Measurements from ENCODE around the gene SNAPC4.
"Not testable (repeated sequence)": the region's sequence is repeated elsewhere in the genome, so short reads cannot be mapped to it uniquely, and the experiment has no call there.

DNA sequence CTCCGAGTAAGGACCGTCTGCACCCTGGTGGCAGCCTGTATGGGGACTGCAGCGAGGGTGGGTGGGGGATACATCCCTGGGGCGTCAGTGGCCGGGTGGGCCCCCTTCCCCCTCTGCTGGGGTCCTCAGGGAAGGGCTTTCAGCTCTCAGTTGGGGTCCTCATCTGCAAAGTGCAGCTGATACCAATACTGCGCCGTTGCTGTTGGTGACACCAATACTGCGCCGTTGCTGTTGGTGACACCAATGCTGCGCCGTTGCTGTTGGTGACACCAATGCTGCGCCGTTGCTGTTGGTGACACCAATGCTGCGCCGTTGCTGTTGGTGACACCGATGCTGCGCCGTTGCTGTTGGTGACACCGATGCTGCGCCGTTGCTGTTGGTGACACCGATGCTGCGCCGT lies 48.1 kb downstream of the SNAPC4 start:
- not testable (repeated sequence) for TF ChIP-seq RFX5 (IDR thresholded peaks at IDR 0.05; ENCODE audit: borderline replicate concordance, low read depth, low read length); BACH1 (IDR thresholded peaks at IDR 0.05; ENCODE audit: low read length); CHD2 (IDR thresholded peaks at IDR 0.05; ENCODE audit: low read length); POLR2A (IDR thresholded peaks at IDR 0.05; ENCODE audit: control extremely low read depth in 1 of 2, low read depth in 2 of 2, low read length in 2 of 2); CBX5 (IDR thresholded peaks at IDR 0.05; ENCODE audit: low read depth, low read length); TEAD4 (IDR thresholded peaks at IDR 0.05; ENCODE audit: low read depth, low read length); RAD21 (IDR thresholded peaks at IDR 0.05 in 1 of 2, conservative IDR thresholded peaks at IDR 0.05 in 1 of 2; ENCODE audit: low read depth in 2 of 2, low read length in 2 of 2); TAF1 (IDR thresholded peaks at IDR 0.05; ENCODE audit: low read depth, low read length); EZH2 (IDR thresholded peaks at IDR 0.05; ENCODE audit: low read depth, low read length, severe bottlenecking); ZNF274 (IDR thresholded peaks at IDR 0.05; ENCODE audit: borderline replicate concordance, extremely low read depth, low read length); EP300 (IDR thresholded peaks at IDR 0.05; ENCODE audit: borderline replicate concordance in 1 of 2, low read depth in 2 of 2, low read length in 2 of 2); POU5F1 (IDR thresholded peaks at IDR 0.05; ENCODE audit: low read depth, low read length)
- TF ChIP-seq, protein P1, sequence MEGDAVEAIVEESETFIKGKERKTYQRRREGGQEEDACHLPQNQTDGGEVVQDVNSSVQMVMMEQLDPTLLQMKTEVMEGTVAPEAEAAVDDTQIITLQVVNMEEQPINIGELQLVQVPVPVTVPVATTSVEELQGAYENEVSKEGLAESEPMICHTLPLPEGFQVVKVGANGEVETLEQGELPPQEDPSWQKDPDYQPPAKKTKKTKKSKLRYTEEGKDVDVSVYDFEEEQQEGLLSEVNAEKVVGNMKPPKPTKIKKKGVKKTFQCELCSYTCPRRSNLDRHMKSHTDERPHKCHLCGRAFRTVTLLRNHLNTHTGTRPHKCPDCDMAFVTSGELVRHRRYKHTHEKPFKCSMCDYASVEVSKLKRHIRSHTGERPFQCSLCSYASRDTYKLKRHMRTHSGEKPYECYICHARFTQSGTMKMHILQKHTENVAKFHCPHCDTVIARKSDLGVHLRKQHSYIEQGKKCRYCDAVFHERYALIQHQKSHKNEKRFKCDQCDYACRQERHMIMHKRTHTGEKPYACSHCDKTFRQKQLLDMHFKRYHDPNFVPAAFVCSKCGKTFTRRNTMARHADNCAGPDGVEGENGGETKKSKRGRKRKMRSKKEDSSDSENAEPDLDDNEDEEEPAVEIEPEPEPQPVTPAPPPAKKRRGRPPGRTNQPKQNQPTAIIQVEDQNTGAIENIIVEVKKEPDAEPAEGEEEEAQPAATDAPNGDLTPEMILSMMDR (IDR thresholded peaks at IDR 0.05; ENCODE audit: control extremely low read depth in 1 of 3, insufficient read depth in 1 of 3, low read depth in 1 of 3, low read length in 3 of 3): not testable (repeated sequence)
- TF ChIP-seq, protein P2, sequence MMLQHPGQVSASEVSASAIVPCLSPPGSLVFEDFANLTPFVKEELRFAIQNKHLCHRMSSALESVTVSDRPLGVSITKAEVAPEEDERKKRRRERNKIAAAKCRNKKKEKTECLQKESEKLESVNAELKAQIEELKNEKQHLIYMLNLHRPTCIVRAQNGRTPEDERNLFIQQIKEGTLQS (IDR thresholded peaks at IDR 0.05; ENCODE audit: insufficient read depth, low read depth, low read length): not testable (repeated sequence)
